Occipital lobe (tissue), 3 donors: ENCODE results near the gene C10orf95. TPM values are rescaled to one million over a fixed set of nuclear protein-coding genes. Genes with fewer than 3 reads are reported as not detected.
A peak's percentile ranks its signal among the peaks of the same experiment; 100 is the strongest.

Source experiments
- DNase-seq: peaks from one replicate; lab custom pipeline; 2025; lab: John Stamatoyannopoulos, UW
- small RNA-seq: library from RNA; depleted of rRNA; stranded (forward); fragments of <200 nt; gene quantifications from one replicate; pipeline ENCODE3, GENCODE V24; 2014
- total RNA-seq: library from RNA; depleted of rRNA; stranded (reverse); fragments of >200 nt; gene quantifications from one replicate; pipeline ENCODE4 v1.2.3, GENCODE V29; 2014

Gene C10orf95
- total RNA-seq, 1 donor from 2014 or later, result not detected

DNA sequence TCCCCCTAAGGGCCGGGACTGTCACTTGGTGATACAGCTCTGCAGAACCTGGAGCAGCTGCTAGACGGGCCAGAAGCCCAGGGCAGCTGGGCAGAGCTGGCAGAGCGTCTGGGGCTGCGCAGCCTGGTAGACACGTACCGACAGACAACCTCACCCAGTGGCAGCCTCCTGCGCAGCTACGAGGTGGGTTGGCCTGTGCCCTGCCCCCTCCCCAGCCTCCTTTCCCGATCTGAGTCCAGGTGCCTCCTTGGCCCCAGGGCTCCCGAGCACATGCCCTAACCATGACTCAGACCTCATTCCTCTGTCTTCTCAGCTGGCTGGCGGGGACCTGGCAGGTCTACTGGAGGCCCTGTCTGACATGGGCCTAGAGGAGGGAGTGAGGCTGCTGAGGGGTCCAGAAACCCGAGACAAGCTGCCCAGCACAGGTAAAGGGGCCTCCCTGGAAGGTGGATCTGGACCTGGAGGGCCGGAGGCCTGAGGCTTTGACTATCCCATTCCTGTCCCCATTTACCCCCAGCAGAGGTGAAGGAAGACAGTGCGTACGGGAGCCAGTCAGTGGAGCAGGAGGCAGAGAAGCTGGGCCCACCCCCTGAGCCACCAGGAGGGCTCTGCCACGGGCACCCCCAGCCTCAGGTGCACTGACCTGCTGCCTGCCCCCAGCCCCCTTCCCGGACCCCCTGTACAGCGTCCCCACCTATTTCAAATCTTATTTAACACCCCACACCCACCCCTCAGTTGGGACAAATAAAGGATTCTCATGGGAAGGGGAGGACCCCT is 49.4 kb downstream of the C10orf95 start:
- DNase-seq, result no peak

DNA sequence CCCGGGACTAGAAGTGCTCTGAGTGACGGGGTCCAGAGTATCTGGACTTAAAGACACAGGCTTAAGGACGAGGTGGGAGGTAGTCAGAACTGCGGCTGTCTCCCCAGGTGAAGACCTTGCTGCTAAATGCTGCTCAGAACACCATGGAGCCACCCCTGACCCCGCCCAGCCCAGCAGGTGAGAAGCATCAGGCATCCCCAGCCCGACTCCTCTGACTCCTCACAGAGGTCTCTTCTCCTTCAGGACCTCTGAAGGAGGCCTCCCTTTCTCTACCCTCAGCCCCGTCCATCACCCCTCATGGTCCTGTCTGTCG is 50.0 kb downstream of the C10orf95 start:
- no peak for DNase-seq

DNA sequence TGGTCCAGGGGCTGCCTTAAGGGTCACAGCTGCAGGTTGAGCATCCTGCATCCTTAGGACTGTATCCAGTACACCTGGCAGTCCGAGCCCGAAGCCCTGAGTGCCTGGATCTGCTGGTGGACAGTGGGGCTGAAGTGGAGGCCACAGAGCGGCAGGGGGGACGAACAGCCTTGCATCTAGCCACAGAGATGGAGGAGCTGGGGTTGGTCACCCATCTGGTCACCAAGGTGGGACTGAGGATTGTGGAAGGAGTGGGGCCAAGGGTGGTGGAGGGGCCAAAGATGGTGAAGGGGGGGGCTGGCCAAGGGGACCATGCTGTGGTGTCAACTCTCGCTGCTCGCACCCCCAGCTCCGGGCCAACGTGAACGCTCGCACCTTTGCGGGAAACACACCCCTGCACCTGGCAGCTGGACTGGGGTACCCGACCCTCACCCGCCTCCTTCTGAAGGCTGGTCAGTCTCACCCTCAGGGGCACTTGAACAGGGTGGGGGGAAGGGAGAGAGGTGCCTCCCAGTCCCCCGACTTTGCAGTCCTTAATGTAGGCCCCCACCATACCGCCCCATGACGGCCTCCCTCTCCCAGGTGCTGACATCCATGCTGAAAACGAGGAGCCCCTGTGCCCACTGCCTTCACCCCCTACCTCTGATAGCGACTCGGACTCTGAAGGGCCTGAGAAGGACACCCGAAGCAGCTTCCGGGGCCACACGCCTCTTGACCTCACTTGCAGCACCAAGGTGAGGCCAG is 50.6 kb downstream of the C10orf95 start:
- no peak for DNase-seq

DNA sequence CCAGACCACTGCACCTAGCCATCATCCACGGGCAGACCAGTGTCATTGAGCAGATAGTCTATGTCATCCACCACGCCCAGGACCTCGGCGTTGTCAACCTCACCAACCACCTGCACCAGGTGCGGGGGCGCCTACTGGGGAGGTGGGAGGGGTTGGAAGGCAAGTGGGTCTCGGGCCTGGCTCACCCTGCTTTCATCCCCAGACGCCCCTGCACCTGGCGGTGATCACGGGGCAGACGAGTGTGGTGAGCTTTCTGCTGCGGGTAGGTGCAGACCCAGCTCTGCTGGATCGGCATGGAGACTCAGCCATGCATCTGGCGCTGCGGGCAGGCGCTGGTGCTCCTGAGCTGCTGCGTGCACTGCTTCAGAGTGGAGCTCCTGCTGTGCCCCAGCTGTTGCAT is 51.3 kb downstream of the C10orf95 start:
- no peak for DNase-seq

Small RNAs within 50 kb of the gene (small RNA-seq; reads per million reads assigned to genes)
- gene MIR146B, result 333 reads per million, percentile 97 among the genes with 10 or more reads in this experiment

Other genes with a start within 250 kb of the C10orf95 start
- gene ELOVL3, start 225.2 kb downstream of the C10orf95 start, total RNA-seq, result 0.16 TPM
- not detected for gene PITX3, start 210.0 kb downstream of the C10orf95 start, total RNA-seq
- 16.5 TPM for gene GBF1, start 206.0 kb downstream of the C10orf95 start, total RNA-seq
- 2.2 TPM for gene NFKB2, start 55.8 kb downstream of the C10orf95 start, total RNA-seq
- gene PSD, start 32.8 kb downstream of the C10orf95 start, total RNA-seq, result 101 TPM
- 14.2 TPM for gene FBXL15, start 30.7 kb downstream of the C10orf95 start, total RNA-seq
- 37.3 TPM for gene CUEDC2, start 19.0 kb downstream of the C10orf95 start, total RNA-seq
- gene ACTR1A, start 51.2 kb upstream of the C10orf95 start, total RNA-seq, result 164 TPM
- 3.1 TPM for gene SUFU, start 52.4 kb upstream of the C10orf95 start, total RNA-seq
- 23.4 TPM for gene TRIM8, start 192.9 kb upstream of the C10orf95 start, total RNA-seq